Neural progenitor cell (in vitro differentiated cells): ENCODE measurements around the gene MSLN.

Experiments
- EZH2 ChIP-seq: fragments of 200-600 bp; sonication (generic); IDR thresholded peaks from 2 replicates; pipeline ENCODE4 v1.6.1; 2017; ENCODE audit warnings: antibody characterized with exemption, mild to moderate bottlenecking, moderate library complexity
- TF ChIP-seq, protein P1 (sequence below): fragments of 200-600 bp; sonication (generic); IDR thresholded peaks from 2 replicates; pipeline ENCODE4 v1.5.1; 2017; ENCODE audit warnings: antibody characterized with exemption, mild to moderate bottlenecking

DNA sequence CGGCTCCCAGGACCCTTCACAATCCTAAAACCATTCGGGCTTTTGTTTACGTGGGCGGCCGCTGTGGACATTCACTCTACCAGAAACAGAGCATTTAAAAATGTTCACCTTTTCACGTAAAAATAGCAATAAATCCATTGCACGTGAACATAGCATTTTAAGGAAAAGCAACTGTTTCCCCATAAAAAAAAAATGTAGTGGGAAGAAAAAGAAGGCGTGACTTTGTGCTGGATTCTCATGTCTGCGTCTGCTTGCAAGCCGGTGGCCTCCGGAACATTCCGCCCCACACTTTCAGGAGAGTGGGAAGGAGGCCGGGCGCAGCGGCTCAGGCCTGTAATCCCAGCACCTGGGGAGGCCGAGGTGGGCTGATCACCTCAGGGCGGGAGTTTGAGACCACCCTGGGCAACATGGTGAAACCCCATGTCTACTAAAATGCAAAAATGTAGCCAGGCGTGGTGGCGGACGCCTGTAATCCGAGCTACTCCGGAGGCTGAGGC is 53.4 kb downstream of the MSLN start:
- TF ChIP-seq, protein P1, sequence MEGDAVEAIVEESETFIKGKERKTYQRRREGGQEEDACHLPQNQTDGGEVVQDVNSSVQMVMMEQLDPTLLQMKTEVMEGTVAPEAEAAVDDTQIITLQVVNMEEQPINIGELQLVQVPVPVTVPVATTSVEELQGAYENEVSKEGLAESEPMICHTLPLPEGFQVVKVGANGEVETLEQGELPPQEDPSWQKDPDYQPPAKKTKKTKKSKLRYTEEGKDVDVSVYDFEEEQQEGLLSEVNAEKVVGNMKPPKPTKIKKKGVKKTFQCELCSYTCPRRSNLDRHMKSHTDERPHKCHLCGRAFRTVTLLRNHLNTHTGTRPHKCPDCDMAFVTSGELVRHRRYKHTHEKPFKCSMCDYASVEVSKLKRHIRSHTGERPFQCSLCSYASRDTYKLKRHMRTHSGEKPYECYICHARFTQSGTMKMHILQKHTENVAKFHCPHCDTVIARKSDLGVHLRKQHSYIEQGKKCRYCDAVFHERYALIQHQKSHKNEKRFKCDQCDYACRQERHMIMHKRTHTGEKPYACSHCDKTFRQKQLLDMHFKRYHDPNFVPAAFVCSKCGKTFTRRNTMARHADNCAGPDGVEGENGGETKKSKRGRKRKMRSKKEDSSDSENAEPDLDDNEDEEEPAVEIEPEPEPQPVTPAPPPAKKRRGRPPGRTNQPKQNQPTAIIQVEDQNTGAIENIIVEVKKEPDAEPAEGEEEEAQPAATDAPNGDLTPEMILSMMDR: no peak
- TF ChIP-seq EZH2: no peak
